ENCODE results near the gene STEAP4. TPM values are rescaled to one million over a fixed set of nuclear protein-coding genes. Genes with fewer than 3 reads are reported as not detected.

STEAP4 gene
- total RNA-seq, 1 donor from 2014 or later = 9.4 TPM

Other genes starting within 250 kb of the STEAP4 start
- 50.8 TPM for gene SRI, start 86.9 kb downstream of the STEAP4 start, total RNA-seq (ENCODE audit: insufficient read depth, low replicate concordance)